ENCODE results near the gene USP11.

GRCh38 chrX:47218920-47219815 is 13.6 kb upstream of the USP11 start:
- no peak for TF ChIP-seq CTCF (IDR thresholded peaks at IDR 0.05)
- TF ChIP-seq POLR2A (IDR thresholded peaks at IDR 0.05): peak in 1 of 2 donors; percentile 5
